ENCODE results near the gene DNAJC15.

The DNAJC15 gene

GRCh38 chr13:42992764-42993122 lies 30.6 kb upstream of the DNAJC15 start:
- H3K4me3 ChIP-seq (ENCODE audit: low read length) = no peak overlapping the region
- no peak for DNase-seq (ENCODE audit: low read depth)
- no peak for TF ChIP-seq CTCF (IDR thresholded peaks at IDR 0.05; ENCODE audit: insufficient read depth, low read depth, low read length, missing control alignments)

DNA sequence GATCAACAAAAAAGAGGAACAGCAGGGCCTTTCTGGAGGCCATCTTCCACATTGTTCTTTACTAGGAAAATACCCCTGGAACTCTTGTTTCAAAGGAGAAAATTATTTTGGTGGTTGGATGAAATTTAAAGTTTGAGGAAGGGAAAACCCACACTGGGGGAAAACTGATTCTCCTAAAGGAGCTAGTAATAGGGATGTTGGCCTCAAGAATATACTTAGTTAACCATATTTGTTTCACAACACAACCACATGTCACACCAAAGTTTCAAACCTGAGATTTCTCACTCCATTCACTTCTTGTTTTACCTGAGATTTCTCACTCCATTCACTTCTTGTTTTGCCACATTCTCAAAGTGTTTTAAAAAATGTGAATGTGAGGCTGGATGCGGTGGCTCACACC lies 28.5 kb upstream of the DNAJC15 start:
- TF ChIP-seq CTCF (IDR thresholded peaks at IDR 0.05; ENCODE audit: insufficient read depth, low read depth, low read length, missing control alignments) = no peak
- no peak overlapping the region for H3K4me3 ChIP-seq (ENCODE audit: low read length)
- DNase-seq (ENCODE audit: low read depth) = no peak

GRCh38 chr13:42996584-42996983 lies 26.8 kb upstream of the DNAJC15 start:
- DNase-seq (ENCODE audit: low read depth) = peak; percentile 95
- no peak for TF ChIP-seq CTCF (IDR thresholded peaks at IDR 0.05; ENCODE audit: insufficient read depth, low read depth, low read length, missing control alignments)

DNA sequence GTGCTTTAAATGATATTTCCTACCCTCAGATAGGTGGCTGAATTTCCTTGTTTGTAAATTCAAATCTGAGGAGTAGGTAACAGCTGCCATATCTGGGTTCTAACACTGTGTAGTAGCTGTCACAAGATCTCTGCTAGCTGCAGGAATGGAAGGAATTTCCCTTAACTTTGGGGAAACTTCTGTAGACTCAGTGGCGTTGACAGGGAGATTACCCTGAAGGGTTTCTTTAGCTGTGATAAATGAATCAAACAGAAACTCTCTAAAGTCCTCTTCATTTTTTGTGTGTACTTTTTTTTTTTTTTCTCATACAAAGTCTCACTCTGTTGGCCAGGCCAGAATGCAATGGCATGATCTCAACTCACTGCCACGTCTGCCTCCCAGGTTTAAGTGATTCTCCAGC lies 26.0 kb upstream of the DNAJC15 start:
- no peak for DNase-seq (ENCODE audit: low read depth)
- no peak for TF ChIP-seq CTCF (IDR thresholded peaks at IDR 0.05; ENCODE audit: insufficient read depth, low read depth, low read length, missing control alignments)

More at GRCh38 chr13:42996584-42996983, 26.8 kb upstream of the DNAJC15 start:
- no peak overlapping the region for H3K4me3 ChIP-seq (ENCODE audit: low read length)

GRCh38 chr13:42999491-42999890 lies 23.9 kb upstream of the DNAJC15 start:
- H3K4me3 ChIP-seq (ENCODE audit: low read length) = no peak overlapping the region
- no peak for DNase-seq (ENCODE audit: low read depth)
- no peak for TF ChIP-seq CTCF (IDR thresholded peaks at IDR 0.05; ENCODE audit: insufficient read depth, low read depth, low read length, missing control alignments)

More for the DNA sequence above, 26.0 kb upstream of the DNAJC15 start:
- no peak overlapping the region for H3K4me3 ChIP-seq (ENCODE audit: low read length)

- no peak for TF ChIP-seq CTCF (IDR thresholded peaks at IDR 0.05; ENCODE audit: insufficient read depth, low read depth, low read length, missing control alignments)
- no peak for DNase-seq (ENCODE audit: low read depth)
- H3K4me3 ChIP-seq (ENCODE audit: low read length) = no peak overlapping the region
These were observed 22.7 kb upstream of the DNAJC15 start for GRCh38 chr13:43000676-43001075.

DNA sequence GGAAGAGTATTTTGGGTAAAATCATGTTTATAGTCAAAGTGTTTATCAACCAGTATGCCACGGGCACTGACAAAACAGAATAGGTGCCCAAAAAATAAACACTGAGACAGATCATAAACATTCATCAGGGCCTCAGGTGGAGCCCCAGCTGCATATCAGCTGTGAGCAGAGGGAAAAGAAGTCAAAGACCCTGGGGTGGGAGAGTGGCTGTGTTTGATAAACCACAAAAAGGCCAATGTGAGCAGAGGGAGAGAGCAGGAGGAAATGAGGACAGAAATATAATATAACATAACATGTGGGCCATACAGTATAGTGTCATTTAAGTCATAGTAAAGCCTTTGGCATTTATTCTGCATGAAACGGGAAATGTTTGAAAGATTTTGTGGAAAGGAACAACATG lies 21.4 kb upstream of the DNAJC15 start:
- TF ChIP-seq CTCF (IDR thresholded peaks at IDR 0.05; ENCODE audit: insufficient read depth, low read depth, low read length, missing control alignments) = no peak
- no peak for DNase-seq (ENCODE audit: low read depth)
- H3K4me3 ChIP-seq (ENCODE audit: low read length) = no peak overlapping the region
